Subcutaneous adipose tissue (tissue), 4 donors: Measurements from ENCODE around the gene BLOC1S2. TPM values are rescaled to one million over a fixed set of nuclear protein-coding genes. Genes with fewer than 3 reads are reported as not detected.

Experiments
- total RNA-seq, 4 donors: library from RNA; depleted of rRNA; stranded (reverse); fragments of >200 nt; gene quantifications; one replicate each; pipeline ENCODE4 v1.1.0, GENCODE V29; 2016
- TF ChIP-seq, protein P1 (sequence below): fragments of 450-650 bp; IDR thresholded peaks from one replicate; pipeline ENCODE4 v1.5.1; 2016; ENCODE audit warnings: low read depth, mild to moderate bottlenecking, control low read depth, antibody characterized with exemption, moderate library complexity

BLOC1S2 gene
- total RNA-seq, 4 donors from 2014 or later, result 11.3 to 52.9 (median 38.6) TPM

DNA sequence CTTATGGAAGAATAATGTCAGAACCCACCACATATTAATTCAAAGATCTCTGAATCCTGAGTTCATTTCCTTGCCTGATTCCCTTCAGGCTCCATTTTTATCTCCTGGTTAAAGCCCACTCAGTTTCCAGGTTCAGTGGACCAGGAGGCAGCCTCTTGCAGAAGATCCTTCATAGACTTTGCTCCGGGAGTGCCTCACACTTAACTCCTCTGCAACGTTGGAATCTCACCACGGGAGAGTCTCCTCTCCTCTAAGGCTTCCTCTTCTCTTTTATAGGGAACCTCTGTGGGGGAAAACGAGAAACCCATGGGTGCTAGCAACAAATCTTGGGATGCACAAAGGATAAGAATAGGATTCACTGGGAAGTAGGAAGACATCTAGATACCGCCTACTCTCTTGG lies 1.7 kb upstream of the BLOC1S2 start:
- TF ChIP-seq, protein P1, sequence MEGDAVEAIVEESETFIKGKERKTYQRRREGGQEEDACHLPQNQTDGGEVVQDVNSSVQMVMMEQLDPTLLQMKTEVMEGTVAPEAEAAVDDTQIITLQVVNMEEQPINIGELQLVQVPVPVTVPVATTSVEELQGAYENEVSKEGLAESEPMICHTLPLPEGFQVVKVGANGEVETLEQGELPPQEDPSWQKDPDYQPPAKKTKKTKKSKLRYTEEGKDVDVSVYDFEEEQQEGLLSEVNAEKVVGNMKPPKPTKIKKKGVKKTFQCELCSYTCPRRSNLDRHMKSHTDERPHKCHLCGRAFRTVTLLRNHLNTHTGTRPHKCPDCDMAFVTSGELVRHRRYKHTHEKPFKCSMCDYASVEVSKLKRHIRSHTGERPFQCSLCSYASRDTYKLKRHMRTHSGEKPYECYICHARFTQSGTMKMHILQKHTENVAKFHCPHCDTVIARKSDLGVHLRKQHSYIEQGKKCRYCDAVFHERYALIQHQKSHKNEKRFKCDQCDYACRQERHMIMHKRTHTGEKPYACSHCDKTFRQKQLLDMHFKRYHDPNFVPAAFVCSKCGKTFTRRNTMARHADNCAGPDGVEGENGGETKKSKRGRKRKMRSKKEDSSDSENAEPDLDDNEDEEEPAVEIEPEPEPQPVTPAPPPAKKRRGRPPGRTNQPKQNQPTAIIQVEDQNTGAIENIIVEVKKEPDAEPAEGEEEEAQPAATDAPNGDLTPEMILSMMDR, result no peak

DNA sequence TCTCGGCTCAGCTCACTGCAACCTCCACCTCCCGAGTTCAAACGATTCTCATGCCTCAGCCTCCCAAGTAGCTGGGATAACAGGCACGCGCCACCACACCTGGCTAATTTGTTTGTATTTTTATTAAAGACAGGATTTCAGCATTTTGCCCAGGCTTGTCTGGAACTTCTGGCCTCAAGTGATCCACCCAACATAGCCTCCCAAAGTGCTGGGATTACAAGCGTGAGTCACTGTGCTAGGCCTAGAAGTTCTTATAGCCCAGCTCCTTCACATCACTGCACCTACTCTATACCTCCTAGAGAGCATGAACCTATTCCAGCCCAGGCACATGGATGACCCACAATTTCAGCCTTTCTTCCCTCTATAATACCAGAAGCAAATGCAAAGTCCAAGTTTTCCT lies 1.3 kb upstream of the BLOC1S2 start:
- TF ChIP-seq, protein P1, result no peak

DNA sequence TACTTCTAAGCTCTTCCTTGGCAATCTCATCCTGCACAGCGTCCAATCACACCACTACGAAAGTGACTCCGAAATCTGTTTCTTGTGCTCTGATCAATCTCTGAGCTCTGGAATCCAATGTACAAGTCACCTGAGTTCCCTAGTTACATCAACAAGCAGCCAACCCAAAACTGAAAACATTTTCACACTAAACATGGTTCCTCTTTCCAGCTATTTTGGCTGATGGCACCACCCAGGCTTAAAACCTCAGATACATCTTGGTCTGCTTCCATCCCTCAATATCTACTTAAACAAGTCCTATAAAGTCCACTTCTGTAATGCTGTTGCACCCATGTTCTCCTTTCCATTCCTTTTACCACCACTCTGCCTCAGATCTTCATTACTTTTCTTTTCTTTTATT lies 3.6 kb downstream of the BLOC1S2 start:
- TF ChIP-seq, protein P1, result no peak

DNA sequence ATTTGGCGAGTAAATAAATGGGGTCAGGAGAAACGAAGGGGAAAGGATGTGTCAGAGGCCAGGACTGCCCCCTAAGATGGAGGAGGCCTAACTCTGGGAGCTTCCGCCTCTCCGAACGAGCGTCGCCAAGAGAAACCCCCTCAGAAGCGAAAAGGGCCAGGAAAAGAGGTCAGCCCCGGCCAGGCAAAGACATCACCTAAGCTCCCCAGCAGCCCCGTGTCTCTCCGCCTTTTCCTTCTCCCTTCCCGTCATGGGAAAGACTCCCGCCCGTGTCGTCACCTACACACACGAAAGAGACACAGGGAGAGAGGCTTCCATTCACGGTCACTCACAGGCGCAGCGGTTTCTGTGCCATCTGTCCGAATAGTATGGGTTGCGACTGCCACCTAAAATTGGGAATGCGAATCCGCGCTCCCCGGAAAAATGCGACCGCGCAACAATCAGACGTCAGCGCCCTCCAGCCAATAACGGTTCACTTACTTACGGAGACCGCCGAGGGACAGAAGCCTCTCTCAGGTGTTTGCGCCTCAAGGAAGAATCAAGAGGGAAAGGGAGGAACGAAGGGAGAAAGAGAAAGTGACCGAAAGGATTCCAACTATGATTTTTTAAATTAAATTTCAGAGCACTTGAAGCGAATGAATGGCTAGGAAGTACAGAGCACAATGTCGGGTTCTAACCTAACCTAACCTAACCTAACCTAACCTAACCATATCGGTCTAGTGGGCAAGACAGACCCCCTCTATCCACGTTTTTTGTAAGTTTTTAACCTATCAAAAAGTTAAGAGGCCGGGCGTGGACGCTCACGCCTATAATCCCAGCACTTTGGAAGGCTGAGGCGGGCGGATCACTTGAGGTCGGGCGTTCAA lies 19.0 kb downstream of the BLOC1S2 start, which contains the start of gene CWF19L1:
Gene CWF19L1 (minus strand): TSS at position 400 of the 866 bp plus-strand sequence. CDS start 45 bp downstream, at position 355.
- TF ChIP-seq, protein P1, result no peak

DNA sequence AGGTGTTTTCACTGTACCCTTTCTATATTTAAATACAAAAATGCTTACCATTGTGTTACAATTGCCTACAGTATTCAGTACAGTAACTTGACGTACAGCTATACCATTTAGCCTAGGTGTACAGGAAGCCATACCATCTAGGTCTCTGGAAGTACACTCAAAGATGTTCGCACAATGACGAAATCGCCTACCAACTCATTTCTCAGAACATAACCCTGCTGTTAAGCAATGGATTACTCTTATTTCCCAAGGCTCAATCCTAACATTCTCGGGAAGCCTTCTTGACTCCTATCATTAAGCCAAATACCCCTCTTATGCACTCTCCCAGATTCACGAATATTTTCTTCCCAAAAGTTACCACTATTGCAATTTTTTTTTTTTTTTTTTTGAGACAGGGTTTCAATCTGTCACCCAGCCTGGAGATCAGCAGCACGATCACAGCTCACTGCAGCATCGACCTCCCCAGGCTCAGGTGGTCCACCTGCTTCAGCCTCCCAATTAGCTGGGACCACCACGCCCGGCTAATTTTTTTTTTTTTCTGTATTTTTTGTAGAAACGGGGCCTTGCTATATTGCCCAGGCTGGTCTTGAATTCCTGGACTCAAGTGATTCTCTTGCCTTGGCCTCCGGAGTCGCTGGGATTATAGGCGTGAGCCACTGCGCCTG lies 20.5 kb downstream of the BLOC1S2 start:
- TF ChIP-seq, protein P1, result no peak

DNA sequence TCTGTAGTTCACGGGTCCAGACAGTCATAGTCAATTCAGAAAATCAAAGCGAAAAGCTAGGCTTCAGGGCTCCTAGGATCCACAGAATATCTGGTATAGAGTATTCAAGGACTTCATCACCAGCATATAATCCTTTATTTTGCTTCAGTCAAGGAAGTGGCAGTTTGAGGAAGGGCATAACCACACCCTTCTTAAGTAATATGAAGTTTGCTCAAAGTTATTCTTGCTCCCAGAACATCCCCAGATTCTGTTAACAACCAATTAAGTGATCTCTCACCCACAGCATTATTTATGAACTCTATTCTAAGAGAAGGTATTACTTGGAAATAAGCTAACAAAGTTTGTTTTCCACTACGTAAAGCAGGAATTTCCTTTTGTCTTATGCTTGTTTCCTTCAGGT lies 32.3 kb downstream of the BLOC1S2 start:
- TF ChIP-seq, protein P1, result no peak

DNA sequence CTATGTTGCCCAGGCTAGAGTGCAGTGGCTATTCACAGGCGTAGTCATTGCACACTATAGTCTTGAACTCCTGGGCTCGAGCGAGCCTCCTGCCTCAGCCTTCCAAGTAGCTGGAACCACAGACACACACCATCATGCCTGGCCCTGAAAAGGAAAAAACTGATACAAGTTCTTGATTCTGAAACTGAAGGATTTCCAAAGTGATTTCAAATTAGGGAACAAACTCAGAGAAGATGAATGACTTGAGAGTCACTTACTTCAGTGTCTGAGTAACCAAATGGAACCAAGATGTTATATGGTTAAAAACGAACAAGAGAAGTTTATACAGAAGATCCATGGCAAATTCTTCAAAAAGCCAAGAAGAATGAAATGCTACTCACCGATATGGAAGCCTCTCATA lies 33.4 kb downstream of the BLOC1S2 start:
- TF ChIP-seq, protein P1, result no peak
